AG09309 (cell line): ENCODE data around the gene SLC26A5.

Source experiments
- DNase-seq: peaks from one replicate; pipeline ENCODE4 v3.0.0-alpha.2; 2010; ENCODE audit warnings: low read depth
- H3K4me3 ChIP-seq: 2 replicates; pipeline ENCODE4 v1.5.1; 2011; ENCODE audit warnings: mild to moderate bottlenecking, low read depth, low read length, moderate library complexity; ENCODE audit not compliant: control insufficient read depth
- CTCF ChIP-seq: IDR thresholded peaks from 2 replicates; pipeline ENCODE4 v1.5.1; 2011; ENCODE audit warnings: mild to moderate bottlenecking, low read depth, low read length, inconsistent platforms; ENCODE audit not compliant: insufficient read depth, control insufficient read depth; ENCODE audit errors: missing control alignments

Gene SLC26A5

GRCh38 chr7:103432712-103433111 is 13.3 kb downstream of the SLC26A5 start:
- no peak for DNase-seq
- TF ChIP-seq CTCF = no peak
- H3K4me3 ChIP-seq = no peak overlapping the region

GRCh38 chr7:103425177-103425576 is 20.8 kb downstream of the SLC26A5 start:
- no peak for TF ChIP-seq CTCF
- no peak for DNase-seq
- no peak overlapping the region for H3K4me3 ChIP-seq

- no peak for DNase-seq
- TF ChIP-seq CTCF = no peak
- no peak overlapping the region for H3K4me3 ChIP-seq
Observed at GRCh38 chr7:103423467-103424179, 22.4 kb downstream of the SLC26A5 start.

- DNase-seq = no peak
- TF ChIP-seq CTCF = no peak
Observed at GRCh38 chr7:103420857-103421384, 25.1 kb downstream of the SLC26A5 start.

GRCh38 chr7:103418241-103418640 is 27.8 kb downstream of the SLC26A5 start:
- H3K4me3 ChIP-seq = no peak overlapping the region
- no peak for DNase-seq
- TF ChIP-seq CTCF = no peak

More at GRCh38 chr7:103420857-103421384, 25.1 kb downstream of the SLC26A5 start:
- H3K4me3 ChIP-seq = no peak overlapping the region

GRCh38 chr7:103413407-103413806 is 32.6 kb downstream of the SLC26A5 start:
- TF ChIP-seq CTCF = no peak
- no peak overlapping the region for H3K4me3 ChIP-seq

More at GRCh38 chr7:103413407-103413806, 32.6 kb downstream of the SLC26A5 start:
- DNase-seq = no peak
